Stomach smooth muscle (tissue), 2 donors: ENCODE results near the gene SLITRK5.

Experiments
- H3K27ac ChIP-seq: one replicate; pipeline ENCODE4 v1.7.0; 2013; ENCODE audit warnings: mild to moderate bottlenecking, low read length, inconsistent platforms
- H3K27me3 ChIP-seq, 2 donors: one replicate each; pipeline ENCODE4 v1.7.0; 2013; ENCODE audit warnings: low read length in 2 of 2; ENCODE audit not compliant: insufficient read depth in 2 of 2, control insufficient read depth in 1 of 2
- H3K36me3 ChIP-seq, 2 donors: one replicate each; pipeline ENCODE4 v1.7.0; 2013; ENCODE audit warnings: low read length in 2 of 2; ENCODE audit not compliant: control insufficient read depth in 2 of 2, insufficient read depth in 2 of 2
- H3K4me1 ChIP-seq: one replicate; pipeline ENCODE4 v1.7.0; 2013; ENCODE audit warnings: low read length; ENCODE audit not compliant: control insufficient read depth, insufficient read depth
- H3K4me3 ChIP-seq, 2 donors: one replicate each; pipeline ENCODE4 v1.7.0; 2013; ENCODE audit warnings: low read length in 2 of 2
- H3K9ac ChIP-seq, 2 donors: one replicate each; pipeline ENCODE4 v1.7.0; 2013; ENCODE audit warnings: low read length in 2 of 2, mild to moderate bottlenecking in 1 of 2
- H3K9me3 ChIP-seq, 2 donors: one replicate each; pipeline ENCODE4 v1.7.0; 2013; ENCODE audit warnings: low read length in 2 of 2; ENCODE audit not compliant: control insufficient read depth in 2 of 2
- donor health status: healthy.
- donor health status: Pancreatic carcinoma.

SLITRK5 gene

GRCh38 chr13:87671031-87671752 is at the start of gene SLITRK5:
Gene SLITRK5 (plus strand): TSS chr13:87671371. CDS start chr13:87675389, 4,018 bp downstream.
- Histone ChIP-seq H3K9me3 (no peaks in the 10 kb centered on the region), H3K4me3 (peak within 1 kb of the TSS; percentile 73 to 77), H3K27me3 (peaks cover 21 to 51% of the 10 kb centered on the region in 2 donors), H3K27ac (no peak within 1 kb of the TSS), H3K4me1 (peaks cover 16% of the 10 kb centered on the region), H3K9ac (peak within 1 kb of the TSS in 1 of 2 donors; percentile 50), H3K36me3 (peaks cover 0 to 2% of the 10 kb centered on the region in 2 donors)

GRCh38 chr13:87622971-87623370 is 48.2 kb upstream of the SLITRK5 start:
- Histone ChIP-seq H3K4me1 (no peaks in the 10 kb centered on the region), H3K4me3 (no peak overlapping the region), H3K36me3 (no peaks in the 10 kb centered on the region), H3K27me3 (no peaks in the 10 kb centered on the region), H3K27ac (no peak overlapping the region), H3K9me3 (no peaks in the 10 kb centered on the region), H3K9ac (no peak overlapping the region)

- Histone ChIP-seq H3K4me3 (no peak overlapping the region), H3K27ac (no peak overlapping the region), H3K9me3 (no peaks in the 10 kb centered on the region), H3K36me3 (no peaks in the 10 kb centered on the region), H3K9ac (no peak overlapping the region), H3K27me3 (no peaks in the 10 kb centered on the region), H3K4me1 (no peaks in the 10 kb centered on the region)
Observed at GRCh38 chr13:87656306-87656705, 14.9 kb upstream of the SLITRK5 start.

DNA sequence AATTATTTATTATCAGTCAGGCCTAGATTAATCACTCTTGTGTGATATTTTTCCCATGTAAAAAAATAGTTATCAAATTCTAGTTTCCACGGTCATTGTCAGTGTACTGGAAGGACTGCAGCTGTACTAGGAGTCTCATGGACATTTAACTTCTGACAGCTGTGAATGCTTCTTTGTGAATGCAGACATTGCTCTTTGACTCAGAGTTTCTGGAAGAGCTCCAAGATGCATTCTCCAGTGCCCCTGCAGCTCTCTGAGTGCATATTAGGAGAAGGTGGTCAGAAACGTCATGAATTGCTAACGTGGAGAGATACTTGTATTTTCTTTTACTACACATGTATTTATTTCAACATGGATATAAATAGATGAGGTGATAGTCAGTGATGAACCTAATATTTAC is 9.7 kb upstream of the SLITRK5 start:
- Histone ChIP-seq H3K9ac (no peak overlapping the region), H3K36me3 (no peaks in the 10 kb centered on the region), H3K4me1 (no peaks in the 10 kb centered on the region), H3K27me3 (no peaks in the 10 kb centered on the region), H3K9me3 (no peaks in the 10 kb centered on the region), H3K27ac (no peak overlapping the region), H3K4me3 (no peak overlapping the region)

- H3K36me3 ChIP-seq: no peaks in the 10 kb centered on the region
- H3K27ac ChIP-seq: no peak overlapping the region
- peaks cover 0 to 21% of the 10 kb centered on the region in 2 donors for H3K27me3 ChIP-seq
- H3K4me1 ChIP-seq: peaks cover 6% of the 10 kb centered on the region
- no peak overlapping the region for H3K9ac ChIP-seq
- no peaks in the 10 kb centered on the region for H3K9me3 ChIP-seq
- H3K4me3 ChIP-seq: no peak overlapping the region
Observed at GRCh38 chr13:87666831-87667230, 4.3 kb upstream of the SLITRK5 start.

DNA sequence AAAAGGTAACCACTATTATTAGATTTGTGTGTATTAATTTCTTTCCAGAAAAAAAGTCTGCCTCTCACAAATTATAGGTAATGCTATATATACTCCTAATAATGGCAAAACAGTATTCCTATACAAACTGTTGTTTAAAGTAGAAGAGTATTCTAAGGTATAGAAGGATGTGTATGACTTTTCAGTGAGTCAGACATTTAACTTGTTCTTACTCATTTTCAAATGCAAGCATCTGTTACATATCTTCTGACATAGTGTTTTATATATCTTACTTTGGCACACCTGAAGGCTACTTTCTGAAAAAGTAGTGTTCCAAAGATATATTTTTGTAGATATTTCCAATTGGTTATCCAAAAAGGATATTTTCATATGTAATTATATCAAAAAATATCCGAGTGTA is 3.5 kb upstream of the SLITRK5 start:
- Histone ChIP-seq H3K27ac (no peak overlapping the region), H3K9me3 (no peaks in the 10 kb centered on the region), H3K27me3 (peaks cover 2 to 28% of the 10 kb centered on the region in 2 donors), H3K9ac (no peak overlapping the region), H3K36me3 (no peaks in the 10 kb centered on the region), H3K4me1 (peaks cover 11% of the 10 kb centered on the region), H3K4me3 (no peak overlapping the region)

GRCh38 chr13:87669379-87669978 is 1.7 kb upstream of the SLITRK5 start:
- Histone ChIP-seq H3K4me3 (no peak overlapping the region), H3K9me3 (no peaks in the 10 kb centered on the region), H3K9ac (no peak overlapping the region), H3K27me3 (peaks cover 11 to 45% of the 10 kb centered on the region in 2 donors), H3K36me3 (no peaks in the 10 kb centered on the region), H3K27ac (no peak overlapping the region), H3K4me1 (peaks cover 16% of the 10 kb centered on the region)

GRCh38 chr13:87671753-87672605 is 808 bp downstream of the SLITRK5 start:
- H3K4me1 ChIP-seq: peaks cover 17% of the 10 kb centered on the region
- H3K27ac ChIP-seq: no peak overlapping the region
- no peaks in the 10 kb centered on the region for H3K9me3 ChIP-seq
- peak overlapping the region; percentile 73 to 77 for H3K4me3 ChIP-seq
- peaks cover 0 to 2% of the 10 kb centered on the region in 2 donors for H3K36me3 ChIP-seq
- H3K27me3 ChIP-seq: peaks cover 29 to 59% of the 10 kb centered on the region in 2 donors
- peak overlapping the region in 1 of 2 donors; percentile 33 for H3K9ac ChIP-seq

GRCh38 chr13:87674247-87674738 is 3.1 kb downstream of the SLITRK5 start:
- Histone ChIP-seq H3K4me1 (peaks cover 28% of the 10 kb centered on the region), H3K4me3 (peak overlapping the region; percentile 73 to 77), H3K36me3 (peaks cover 0 to 2% of the 10 kb centered on the region in 2 donors), H3K27ac (no peak overlapping the region), H3K27me3 (peaks cover 33 to 58% of the 10 kb centered on the region in 2 donors), H3K9me3 (no peaks in the 10 kb centered on the region), H3K9ac (no peak overlapping the region)

DNA sequence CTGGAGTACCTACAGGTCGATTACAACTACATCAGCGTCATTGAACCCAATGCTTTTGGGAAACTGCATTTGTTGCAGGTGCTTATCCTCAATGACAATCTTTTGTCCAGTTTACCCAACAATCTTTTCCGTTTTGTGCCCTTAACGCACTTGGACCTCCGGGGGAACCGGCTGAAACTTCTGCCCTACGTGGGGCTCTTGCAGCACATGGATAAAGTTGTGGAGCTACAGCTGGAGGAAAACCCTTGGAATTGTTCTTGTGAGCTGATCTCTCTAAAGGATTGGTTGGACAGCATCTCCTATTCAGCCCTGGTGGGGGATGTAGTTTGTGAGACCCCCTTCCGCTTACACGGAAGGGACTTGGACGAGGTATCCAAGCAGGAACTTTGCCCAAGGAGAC is 4.7 kb downstream of the SLITRK5 start:
- Histone ChIP-seq H3K27ac (no peak overlapping the region), H3K9me3 (no peaks in the 10 kb centered on the region), H3K36me3 (peaks cover 0 to 2% of the 10 kb centered on the region in 2 donors), H3K4me1 (peaks cover 26% of the 10 kb centered on the region), H3K4me3 (no peak overlapping the region), H3K9ac (no peak overlapping the region), H3K27me3 (peaks cover 33 to 54% of the 10 kb centered on the region in 2 donors)
